Uterus (tissue), 4 donors: ENCODE data around the gene USP17L18. TPM values are rescaled to one million over a fixed set of nuclear protein-coding genes. Genes with fewer than 3 reads are reported as not detected.
"Not testable (repeated sequence)": the region's sequence is repeated elsewhere in the genome, so short reads cannot be mapped to it uniquely, and the experiment has no call there.

Source experiments
- DNase-seq, 2 donors: peaks; one replicate each; pipeline ENCODE4 v3.0.0-alpha.2; 2019 to 2020
- H3K27ac ChIP-seq, 2 donors: fragments of 200-600 bp; sonication (generic); 1 replicate in 1 of 2; 2 replicates in 1 of 2; pipeline ENCODE4 v1.5.1; 2016 to 2018
- H3K27me3 ChIP-seq, 2 donors: fragments of 200-600 bp; sonication (generic); one replicate each; pipeline ENCODE4 v1.5.1; 2018 to 2019; ENCODE audit warnings: control low read depth in 1 of 2
- H3K36me3 ChIP-seq, 2 donors: fragments of 200-600 bp; sonication (generic); one replicate each; pipeline ENCODE4 v1.5.1; 2019; ENCODE audit warnings: control low read depth in 1 of 2
- H3K4me1 ChIP-seq, 2 donors: fragments of 200-600 bp; sonication (generic); one replicate each; pipeline ENCODE4 v1.5.1; 2018 to 2019; ENCODE audit warnings: control low read depth in 1 of 2
- H3K4me3 ChIP-seq, 2 donors: fragments of 200-600 bp; sonication (generic); 1 replicate in 1 of 2; 2 replicates in 1 of 2; pipeline ENCODE4 v1.5.1; 2018 to 2019; ENCODE audit warnings: mild to moderate bottlenecking in 1 of 2
- H3K9me3 ChIP-seq, 2 donors: fragments of 200-600 bp; sonication (generic); one replicate each; pipeline ENCODE4 v1.5.1; 2019; ENCODE audit warnings: control low read depth in 1 of 2
- intact Hi-C: fragments of 100-400 bp; cut with DNase I; formaldehyde crosslinking; loops from one replicate; pipeline ENCODE4 v1.15.1; 2023; ENCODE audit warnings: low total_unique reads
- total RNA-seq, 4 donors: library from RNA; depleted of rRNA in 3 of 4; stranded (reverse); fragments of >200 nt in 3 of 4; gene quantifications; one replicate each; pipeline versions ENCODE4 v1.1.0 to v1.2.4, GENCODE V29; 2014 to 2023
- donor health status: DM: yes; HTN: yes; CAD: no.

The USP17L18 gene
- not detected for total RNA-seq

DNA sequence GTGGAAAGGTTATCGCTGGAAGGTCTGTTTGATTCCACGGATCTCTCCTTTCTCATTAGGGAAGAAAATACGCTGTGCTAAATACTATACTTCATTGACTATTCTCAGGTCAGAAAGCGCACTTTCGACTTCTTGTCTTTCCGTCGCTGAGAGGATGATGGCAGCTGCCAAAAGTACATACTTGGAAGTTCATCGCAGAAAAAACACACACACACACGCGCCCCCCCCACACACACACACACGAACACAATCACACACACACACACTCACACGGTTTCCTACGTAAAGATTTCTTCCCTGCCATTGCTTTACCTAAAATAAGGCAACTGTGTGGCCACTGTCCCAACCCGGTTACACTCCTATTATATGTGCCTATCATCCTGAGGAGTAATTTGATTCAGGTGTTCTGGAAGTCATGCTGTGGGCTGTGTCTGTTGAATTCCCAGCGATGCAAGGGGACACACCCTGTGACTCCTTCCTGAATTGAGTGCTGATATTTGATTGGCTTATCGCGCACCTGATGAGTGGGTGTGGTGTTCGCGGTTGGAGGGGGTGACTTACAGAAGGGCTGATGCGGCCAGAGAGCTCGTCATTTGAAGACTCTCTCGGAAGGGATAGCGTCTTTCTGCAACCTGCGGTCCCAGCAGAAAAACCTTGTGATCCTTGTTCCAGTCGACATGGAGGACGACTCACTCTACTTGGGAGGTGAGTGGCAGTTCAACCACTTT is at the start of gene USP17L18:
TSS of gene USP17L18 (plus strand) at position 678 of the 728 bp plus-strand sequence. CDS start at position 678, 0 bp downstream.
- DNase-seq: peak in 1 of 2 donors; percentile 16
- not testable (repeated sequence) for H3K36me3 ChIP-seq, H3K4me1 ChIP-seq

GRCh38 chr4:9210357-9210756 is 38.1 kb upstream of the USP17L18 start, which contains the start of gene USP17L10:
USP17L10 (plus strand) TSS chr4:9210657; CDS start chr4:9210657, 0 bp downstream.
- H3K36me3 ChIP-seq, intact Hi-C loops, H3K9me3 ChIP-seq, DNase-seq, H3K4me1 ChIP-seq, H3K4me3 ChIP-seq, H3K27me3 ChIP-seq, H3K27ac ChIP-seq: not testable (repeated sequence)

More for the DNA sequence above, at the start of gene USP17L18:
- H3K27me3 ChIP-seq, H3K27ac ChIP-seq, intact Hi-C loops, H3K4me3 ChIP-seq, H3K9me3 ChIP-seq: not testable (repeated sequence)

- peak in 1 of 2 donors; percentile 9 for DNase-seq
- H3K4me1 ChIP-seq, H3K27me3 ChIP-seq, H3K27ac ChIP-seq, H3K9me3 ChIP-seq, intact Hi-C loops, H3K36me3 ChIP-seq, H3K4me3 ChIP-seq: not testable (repeated sequence)
These were observed 33.7 kb upstream of the USP17L18 start for GRCh38 chr4:9214701-9215100.

DNA sequence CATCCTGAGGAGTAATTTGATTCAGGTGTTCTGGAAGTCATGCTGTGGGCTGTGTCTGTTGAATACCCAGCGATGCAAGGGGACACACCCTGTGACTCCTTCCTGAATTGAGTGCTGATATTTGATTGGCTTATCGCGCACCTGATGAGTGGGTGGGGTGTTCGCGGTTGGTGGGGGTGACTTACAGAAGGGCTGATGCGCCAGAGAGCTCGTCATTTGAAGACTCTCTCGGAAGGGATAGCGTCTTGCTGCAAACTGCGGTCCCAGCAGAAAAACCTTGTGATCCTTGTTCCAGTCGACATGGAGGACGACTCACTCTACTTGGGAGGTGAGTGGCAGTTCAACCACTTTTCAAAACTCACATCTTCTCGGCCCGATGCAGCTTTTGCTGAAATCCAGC is 33.3 kb upstream of the USP17L18 start, which contains the start of gene USP17L11:
TSS of gene USP17L11 (plus strand) at position 301 of the 400 bp plus-strand sequence. CDS start at position 301, 0 bp downstream.
- intact Hi-C loops, H3K4me3 ChIP-seq, H3K9me3 ChIP-seq, H3K27me3 ChIP-seq, H3K27ac ChIP-seq, DNase-seq, H3K4me1 ChIP-seq, H3K36me3 ChIP-seq: not testable (repeated sequence)

- H3K4me3 ChIP-seq, H3K27ac ChIP-seq, DNase-seq, H3K4me1 ChIP-seq, H3K9me3 ChIP-seq, H3K36me3 ChIP-seq, H3K27me3 ChIP-seq, intact Hi-C loops: not testable (repeated sequence)
These were observed 28.6 kb upstream of the USP17L18 start, which contains the start of gene USP17L12 for GRCh38 chr4:9219852-9220251. USP17L12 (plus strand) TSS chr4:9220152; CDS start chr4:9220152, 0 bp downstream.

GRCh38 chr4:9224596-9224995 is 23.8 kb upstream of the USP17L18 start, which contains the start of gene USP17L13:
USP17L13 (plus strand) TSS chr4:9224896; CDS start chr4:9224896, 0 bp downstream.
- H3K27ac ChIP-seq, H3K27me3 ChIP-seq, intact Hi-C loops, H3K4me3 ChIP-seq, DNase-seq, H3K9me3 ChIP-seq, H3K36me3 ChIP-seq, H3K4me1 ChIP-seq: not testable (repeated sequence)

DNA sequence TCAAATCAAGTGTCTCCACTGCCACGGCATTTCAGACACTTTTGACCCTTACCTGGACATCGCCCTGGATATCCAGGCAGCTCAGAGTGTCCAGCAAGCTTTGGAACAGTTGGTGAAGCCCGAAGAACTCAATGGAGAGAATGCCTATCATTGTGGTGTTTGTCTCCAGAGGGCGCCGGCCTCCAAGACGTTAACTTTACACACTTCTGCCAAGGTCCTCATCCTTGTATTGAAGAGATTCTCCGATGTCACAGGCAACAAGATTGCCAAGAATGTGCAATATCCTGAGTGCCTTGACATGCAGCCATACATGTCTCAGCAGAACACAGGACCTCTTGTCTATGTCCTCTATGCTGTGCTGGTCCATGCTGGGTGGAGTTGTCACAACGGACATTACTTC is 18.2 kb upstream of the USP17L18 start:
- H3K36me3 ChIP-seq, H3K4me1 ChIP-seq, intact Hi-C loops, H3K4me3 ChIP-seq, H3K27ac ChIP-seq, H3K9me3 ChIP-seq, H3K27me3 ChIP-seq, DNase-seq: not testable (repeated sequence)

DNA sequence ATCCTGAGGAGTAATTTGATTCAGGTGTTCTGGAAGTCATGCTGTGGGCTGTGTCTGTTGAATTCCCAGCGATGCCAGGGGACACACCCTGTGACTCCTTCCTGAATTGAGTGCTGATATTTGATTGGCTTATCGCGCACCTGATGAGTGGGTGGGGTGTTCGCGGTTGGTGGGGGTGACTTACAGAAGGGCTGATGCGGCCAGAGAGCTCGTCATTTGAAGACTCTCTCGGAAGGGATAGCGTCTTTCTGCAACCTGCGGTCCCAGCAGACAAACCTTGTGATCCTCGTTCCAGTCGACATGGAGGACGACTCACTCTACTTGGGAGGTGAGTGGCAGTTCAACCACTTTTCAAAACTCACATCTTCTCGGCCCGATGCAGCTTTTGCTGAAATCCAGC is 14.3 kb upstream of the USP17L18 start, which contains the start of gene USP17L15:
TSS of gene USP17L15 (plus strand) at position 301 of the 400 bp plus-strand sequence. CDS start at position 301, 0 bp downstream.
- H3K9me3 ChIP-seq, H3K27ac ChIP-seq, H3K27me3 ChIP-seq, intact Hi-C loops, DNase-seq, H3K4me1 ChIP-seq, H3K4me3 ChIP-seq, H3K36me3 ChIP-seq: not testable (repeated sequence)

DNA sequence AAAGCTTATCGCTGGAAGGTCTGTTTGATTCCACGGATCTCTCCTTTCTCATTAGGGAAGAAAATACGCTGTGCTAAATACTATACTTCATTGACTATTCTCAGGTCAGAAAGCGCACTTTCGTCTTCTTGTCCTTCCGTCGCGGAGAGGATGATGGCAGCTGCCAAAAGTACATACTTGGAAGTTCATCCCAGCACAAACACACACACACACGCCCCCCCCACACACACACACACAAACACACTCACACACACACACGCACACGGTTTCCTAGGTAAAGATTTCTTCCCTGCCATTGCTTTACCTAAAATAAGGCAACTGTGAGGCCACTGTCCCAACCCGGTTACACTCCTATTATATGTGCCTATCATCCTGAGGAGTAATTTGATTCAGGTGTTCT is 10.0 kb upstream of the USP17L18 start:
- H3K27me3 ChIP-seq, H3K9me3 ChIP-seq, H3K36me3 ChIP-seq, H3K4me1 ChIP-seq, H3K4me3 ChIP-seq, intact Hi-C loops, H3K27ac ChIP-seq: not testable (repeated sequence)
- DNase-seq: peak in 1 of 2 donors; percentile 5

DNA sequence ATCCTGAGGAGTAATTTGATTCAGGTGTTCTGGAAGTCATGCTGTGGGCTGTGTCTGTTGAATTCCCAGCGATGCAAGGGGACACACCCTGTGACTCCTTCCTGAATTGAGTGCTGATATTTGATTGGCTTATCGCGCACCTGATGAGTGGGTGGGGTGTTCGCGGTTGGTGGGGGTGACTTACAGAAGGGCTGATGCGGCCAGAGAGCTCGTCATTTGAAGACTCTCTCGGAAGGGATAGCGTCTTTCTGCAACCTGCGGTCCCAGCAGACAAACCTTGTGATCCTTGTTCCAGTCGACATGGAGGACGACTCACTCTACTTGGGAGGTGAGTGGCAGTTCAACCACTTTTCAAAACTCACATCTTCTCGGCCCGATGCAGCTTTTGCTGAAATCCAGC is 4.9 kb upstream of the USP17L18 start, which contains the start of gene USP17L17:
TSS of gene USP17L17 (plus strand) at position 301 of the 400 bp plus-strand sequence. CDS start at position 301, 0 bp downstream.
- H3K9me3 ChIP-seq, H3K4me3 ChIP-seq, H3K27me3 ChIP-seq, H3K27ac ChIP-seq, DNase-seq, intact Hi-C loops, H3K4me1 ChIP-seq, H3K36me3 ChIP-seq: not testable (repeated sequence)

GRCh38 chr4:9253078-9253477 is 4.6 kb downstream of the USP17L18 start, which contains the start of gene USP17L19:
USP17L19 (plus strand) TSS chr4:9253378; CDS start chr4:9253378, 0 bp downstream.
- H3K9me3 ChIP-seq, intact Hi-C loops, H3K27me3 ChIP-seq, DNase-seq, H3K36me3 ChIP-seq, H3K27ac ChIP-seq, H3K4me1 ChIP-seq, H3K4me3 ChIP-seq: not testable (repeated sequence)

- H3K36me3 ChIP-seq, H3K4me1 ChIP-seq, H3K27me3 ChIP-seq, DNase-seq, H3K27ac ChIP-seq, H3K4me3 ChIP-seq, intact Hi-C loops, H3K9me3 ChIP-seq: not testable (repeated sequence)
These were observed 9.4 kb downstream of the USP17L18 start, which contains the start of gene USP17L20 for GRCh38 chr4:9257824-9258223. USP17L20 (plus strand) TSS chr4:9258124; CDS start chr4:9258124, 0 bp downstream.

DNA sequence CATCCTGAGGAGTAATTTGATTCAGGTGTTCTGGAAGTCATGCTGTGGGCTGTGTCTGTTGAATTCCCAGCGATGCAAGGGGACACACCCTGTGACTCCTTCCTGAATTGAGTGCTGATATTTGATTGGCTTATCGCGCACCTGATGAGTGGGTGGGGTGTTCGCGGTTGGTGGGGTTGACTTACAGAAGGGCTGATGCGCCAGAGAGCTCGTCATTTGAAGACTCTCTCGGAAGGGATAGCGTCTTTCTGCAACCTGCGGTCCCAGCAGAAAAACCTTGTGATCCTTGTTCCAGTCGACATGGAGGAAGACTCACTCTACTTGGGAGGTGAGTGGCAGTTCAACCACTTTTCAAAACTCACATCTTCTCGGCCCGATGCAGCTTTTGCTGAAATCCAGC is 14.1 kb downstream of the USP17L18 start, which contains the start of gene USP17L21:
TSS of gene USP17L21 (plus strand) at position 301 of the 400 bp plus-strand sequence. CDS start at position 301, 0 bp downstream.
- intact Hi-C loops: not testable (repeated sequence)

More for the DNA sequence above, 14.1 kb downstream of the USP17L18 start, which contains the start of gene USP17L21:
- not testable (repeated sequence) for H3K9me3 ChIP-seq, H3K36me3 ChIP-seq, H3K4me1 ChIP-seq, H3K4me3 ChIP-seq, H3K27ac ChIP-seq, DNase-seq, H3K27me3 ChIP-seq
